Stimulated activated CD4-positive, alpha-beta T cell treated with anti-CD3 and anti-CD28 coated beads, Interleukin-4, amount 100 ng/mL, for 4 hours (primary cell): ENCODE measurements around the gene ANKRD36C.
A peak's percentile ranks its signal among the peaks of the same experiment; 100 is the strongest.
"Not testable (repeated sequence)": the region's sequence is repeated elsewhere in the genome, so short reads cannot be mapped to it uniquely, and the experiment has no call there.

ENCODE experiments used
- DNase-seq, 2 experiments: peaks; one replicate each; pipeline ENCODE4 v3.0.0-alpha.2; 2020

ANKRD36C gene

GRCh38 chr2:95992520-95993272 lies 1.1 kb upstream of the ANKRD36C start:
- peak; percentile 15 to 26 for DNase-seq

GRCh38 chr2:95992102-95992501 lies 478 bp upstream of the ANKRD36C start:
- peak; percentile 15 to 16 for DNase-seq

- DNase-seq = not testable (repeated sequence)
Measured at GRCh38 chr2:95990884-95991283, 740 bp downstream of the ANKRD36C start.

GRCh38 chr2:95951662-95952061 lies 40.0 kb downstream of the ANKRD36C start:
- not testable (repeated sequence) for DNase-seq

- DNase-seq = not testable (repeated sequence)
Measured at GRCh38 chr2:95948039-95948438, 43.6 kb downstream of the ANKRD36C start.

GRCh38 chr2:95939947-95940346 lies 51.7 kb downstream of the ANKRD36C start:
- DNase-seq = not testable (repeated sequence)

- DNase-seq = not testable (repeated sequence)
Measured at GRCh38 chr2:95930740-95931139, 60.9 kb downstream of the ANKRD36C start.

- not testable (repeated sequence) for DNase-seq
Measured at GRCh38 chr2:95917007-95917406, 74.6 kb downstream of the ANKRD36C start.

GRCh38 chr2:95915131-95915530 lies 76.5 kb downstream of the ANKRD36C start:
- not testable (repeated sequence) for DNase-seq

GRCh38 chr2:95911431-95911830 lies 80.2 kb downstream of the ANKRD36C start:
- DNase-seq = not testable (repeated sequence)

GRCh38 chr2:95894443-95894842 lies 97.2 kb downstream of the ANKRD36C start:
- DNase-seq = not testable (repeated sequence)

GRCh38 chr2:95867929-95868328 lies 123.7 kb downstream of the ANKRD36C start:
- not testable (repeated sequence) for DNase-seq

- not testable (repeated sequence) for DNase-seq
Measured at GRCh38 chr2:95867047-95867677, 124.5 kb downstream of the ANKRD36C start.

- not testable (repeated sequence) for DNase-seq
Measured at GRCh38 chr2:95862121-95862520, 129.5 kb downstream of the ANKRD36C start.

GRCh38 chr2:95836151-95836550 lies 155.5 kb downstream of the ANKRD36C start:
- DNase-seq = no peak

GRCh38 chr2:95834077-95835013 lies 157.3 kb downstream of the ANKRD36C start:
- DNase-seq = not testable (repeated sequence)

GRCh38 chr2:95824218-95824617 lies 167.4 kb downstream of the ANKRD36C start:
- DNase-seq = not testable (repeated sequence)

- DNase-seq = not testable (repeated sequence)
Measured at GRCh38 chr2:95817521-95817920, 174.1 kb downstream of the ANKRD36C start.

GRCh38 chr2:95813311-95813710 lies 178.3 kb downstream of the ANKRD36C start:
- not testable (repeated sequence) for DNase-seq

GRCh38 chr2:95799892-95800291 lies 191.7 kb downstream of the ANKRD36C start:
- DNase-seq = no peak

- DNase-seq = not testable (repeated sequence)
Measured at GRCh38 chr2:95799147-95799889, 192.3 kb downstream of the ANKRD36C start.
